Psoas muscle (tissue), 8 donors: ENCODE results near the gene EGFL8. TPM values are rescaled to one million over a fixed set of nuclear protein-coding genes. Genes with fewer than 3 reads are reported as not detected.
A peak's percentile ranks its signal among the peaks of the same experiment; 100 is the strongest.

ENCODE experiments used
- ATAC-seq, 4 donors: fragments of 200-7000 bp; cut with Tn5 transposase; one replicate each; pipeline ENCODE4 v1.9.1; 2020; ENCODE audit warnings: moderate library complexity in 3 of 4, mild to moderate bottlenecking in 2 of 4
- DNase-seq, 2 donors: peaks; one replicate each; pipeline ENCODE4 v3.0.0-alpha.2; 2020
- H3K27ac ChIP-seq: fragments of 200-600 bp; one replicate; pipeline ENCODE4 v1.8.0; 2022
- H3K27me3 ChIP-seq, 3 donors: fragments of 200-600 bp in 1 of 3; one replicate each; pipeline versions ENCODE4 v1.6.1 to v1.8.0; 2013 to 2022; ENCODE audit warnings: low read length in 2 of 3, mild to moderate bottlenecking in 2 of 3, moderate library complexity in 1 of 3; ENCODE audit not compliant: insufficient read depth in 3 of 3
- H3K36me3 ChIP-seq, 2 donors: fragments of 200-600 bp in 1 of 2; one replicate each; pipeline versions ENCODE4 v1.6.1 to v1.8.0; 2013 to 2022; ENCODE audit warnings: low read depth in 1 of 2, mild to moderate bottlenecking in 1 of 2, moderate library complexity in 1 of 2; ENCODE audit not compliant: insufficient read depth in 1 of 2
- H3K4me1 ChIP-seq: fragments of 200-600 bp; one replicate; pipeline ENCODE4 v1.8.0; 2022
- H3K4me3 ChIP-seq: fragments of 200-600 bp; one replicate; pipeline ENCODE4 v1.8.0; 2022; ENCODE audit warnings: mild to moderate bottlenecking
- H3K9me3 ChIP-seq: fragments of 200-600 bp; one replicate; pipeline ENCODE4 v1.8.0; 2022
- CTCF ChIP-seq: fragments of 200-600 bp; IDR thresholded peaks from one replicate; pipeline ENCODE4 v1.8.0; 2022; ENCODE audit warnings: antibody characterized with exemption
- WGBS, 3 donors: extraction: QIAGEN DNeasy Blood & Tissue Kit; methylation state at CpG; one replicate each; pipeline versions ENCODE4 v1.1.6 to v1.1.7; 2013; 5-methylcytosine and 5-hydroxymethylcytosine counted together
- intact Hi-C, 2 donors: fragments of 100-400 bp; cut with DNase I; formaldehyde crosslinking; loops; one replicate each; pipeline versions ENCODE4 v1.11.0 to v1.14.2; 2022
- polyA plus RNA-seq, 3 donors: library from polyadenylated mRNA; stranded (reverse); fragments of 200-250 nt; gene quantifications; one replicate each; pipeline ENCODE4 v1.2.3, GENCODE V29; 2013
- total RNA-seq, 4 donors: library from RNA; stranded (reverse); fragmentation: NEBNext Ultra II Directional in 2 of 4; extraction: Animal tissue kit (Norgen Biotek cat#: 25700) in 2 of 4; gene quantifications; one replicate each; pipeline versions ENCODE4 v1.2.1 to v1.2.4, GENCODE V29; 2021 to 2023
- donor health status: healthy with polysubstance abuse.
- donor health status: DM: no; HTN: no; CAD: no; lungs with moderate emphysema.
- donor health status: Bipolar disorder and iron deficiency.
- donor health status: healthy.
- donor health status: DM: yes; HTN: yes; CAD: no.
- donor health status: DM: no; HTN: no; CAD: no.
- donor health status: DM: no; HTN: no; CAD: no.
- donor health status: DM: yes; HTN: yes; CAD: no.

Gene EGFL8
- total and polyA plus RNA-seq, 7 donors, result 2.0 to 7.0 (median 3.6) TPM

GRCh38 chr6:32181148-32181702 lies 16.8 kb downstream of the EGFL8 start:
- Histone ChIP-seq H3K4me3 (no peak overlapping the region), H3K27ac (no peak overlapping the region), H3K36me3 (peaks cover 0 to 40% of the 10 kb centered on the region in 2 donors), H3K9me3 (no peaks in the 10 kb centered on the region), H3K27me3 (no peaks in the 10 kb centered on the region), H3K4me1 (peaks cover 36% of the 10 kb centered on the region)
- intact Hi-C loops, result no loop called here
- ATAC-seq (no peak), DNase-seq (no peak)
- TF ChIP-seq CTCF, result no peak
- WGBS, 3 donors, result 80 to 86% (median 82%) methylated on average over 15 of the region's 15 CpGs

GRCh38 chr6:32181915-32182529 lies 17.6 kb downstream of the EGFL8 start:
- intact Hi-C loops, result no loop called here
- no peaks in the 10 kb centered on the region for H3K9me3 ChIP-seq
- 60 to 82% (median 66%) methylated on average over 10 of the region's 10 CpGs for WGBS, 3 donors
- ATAC-seq (no peak), DNase-seq (no peak)
- H3K4me3 ChIP-seq, result no peak overlapping the region
- no peak for TF ChIP-seq CTCF
- peaks cover 0 to 48% of the 10 kb centered on the region in 2 donors for H3K36me3 ChIP-seq
- H3K27ac ChIP-seq, result peak overlapping the region; percentile 55
- H3K27me3 ChIP-seq, result no peaks in the 10 kb centered on the region
- H3K4me1 ChIP-seq, result peaks cover 30% of the 10 kb centered on the region

- Histone ChIP-seq H3K4me1 (peaks cover 26% of the 10 kb centered on the region), H3K36me3 (peaks cover 0 to 54% of the 10 kb centered on the region in 2 donors), H3K9me3 (no peaks in the 10 kb centered on the region), H3K27ac (peak overlapping the region; percentile 55), H3K27me3 (no peaks in the 10 kb centered on the region), H3K4me3 (no peak overlapping the region)
- intact Hi-C loops, result no loop called here
- WGBS, 3 donors, result 54 to 70% (median 61%) methylated on average over 10 of the region's 10 CpGs
- ATAC-seq (no peak), DNase-seq (no peak)
- no peak for TF ChIP-seq CTCF
These were observed 18.2 kb downstream of the EGFL8 start for GRCh38 chr6:32182555-32182981.

GRCh38 chr6:32183030-32183429 lies 18.6 kb downstream of the EGFL8 start:
- 77 to 79% (median 78%) methylated on average over 3 of the region's 3 CpGs for WGBS, 3 donors
- intact Hi-C loops, result no loop called here

More at GRCh38 chr6:32183030-32183429, 18.6 kb downstream of the EGFL8 start:
- Histone ChIP-seq H3K27ac (peak overlapping the region; percentile 55), H3K9me3 (no peaks in the 10 kb centered on the region), H3K36me3 (peaks cover 0 to 59% of the 10 kb centered on the region in 2 donors), H3K4me3 (no peak overlapping the region), H3K27me3 (no peaks in the 10 kb centered on the region), H3K4me1 (peaks cover 26% of the 10 kb centered on the region)
- ATAC-seq (no peak), DNase-seq (no peak)
- no peak for TF ChIP-seq CTCF
